ENCODE data around the gene GPI.

GPI gene

GRCh38 chr19:34408411-34408810 is 43.4 kb downstream of the GPI start:
- no peak for DNase-seq

- no peak for DNase-seq
Measured at GRCh38 chr19:34409189-34410164, 44.5 kb downstream of the GPI start.

GRCh38 chr19:34411216-34411615 is 46.2 kb downstream of the GPI start:
- no peak for DNase-seq

- DNase-seq, result no peak
Measured at GRCh38 chr19:34416021-34416545, 51.1 kb downstream of the GPI start.

DNA sequence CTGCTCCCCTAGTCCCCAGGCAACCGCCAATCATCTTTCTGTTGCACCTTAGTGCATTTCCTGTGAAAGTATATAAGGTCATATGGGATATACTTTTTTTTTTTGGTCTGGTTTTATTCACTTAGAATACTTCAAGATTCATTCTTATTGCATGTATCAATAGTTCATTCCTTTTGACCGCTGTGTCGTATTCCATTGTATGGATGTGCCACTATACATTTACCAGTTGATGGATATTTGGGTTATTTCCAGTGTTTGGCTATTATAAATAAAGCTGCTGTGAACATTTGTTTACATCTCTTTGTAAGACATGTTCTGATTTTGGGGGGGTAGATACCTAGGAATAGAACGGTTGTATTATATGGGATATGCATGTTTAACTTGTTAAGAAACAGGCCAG is 53.3 kb downstream of the GPI start:
- no peak for DNase-seq

DNA sequence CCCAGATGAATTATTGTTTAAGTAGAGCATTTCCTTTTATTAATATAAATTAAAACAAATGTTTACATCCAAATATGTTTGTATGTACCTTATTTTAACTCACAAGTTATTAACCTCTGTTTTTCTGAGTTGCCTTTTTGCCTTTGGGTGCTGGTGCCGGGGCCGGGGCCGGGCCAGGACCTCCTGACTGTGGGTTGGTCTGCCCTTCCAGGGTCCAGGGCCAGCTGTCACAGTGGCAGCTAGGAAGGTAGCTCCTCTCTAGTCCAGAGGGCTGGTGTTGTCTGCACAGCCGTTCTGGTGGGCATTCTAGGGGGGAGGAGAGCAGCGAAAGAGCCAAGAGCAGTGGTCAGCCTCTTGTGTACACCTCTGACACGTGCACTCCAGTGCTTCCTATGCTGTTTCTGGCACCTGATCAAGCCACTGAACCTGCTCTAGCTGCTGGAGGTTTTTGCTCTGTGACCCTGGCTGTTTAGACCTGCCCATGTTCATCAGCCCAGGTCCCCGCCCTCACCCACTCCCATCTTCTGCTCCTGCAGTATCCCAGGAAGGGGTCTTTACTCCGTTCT is 61.2 kb downstream of the GPI start:
- no peak for DNase-seq

DNA sequence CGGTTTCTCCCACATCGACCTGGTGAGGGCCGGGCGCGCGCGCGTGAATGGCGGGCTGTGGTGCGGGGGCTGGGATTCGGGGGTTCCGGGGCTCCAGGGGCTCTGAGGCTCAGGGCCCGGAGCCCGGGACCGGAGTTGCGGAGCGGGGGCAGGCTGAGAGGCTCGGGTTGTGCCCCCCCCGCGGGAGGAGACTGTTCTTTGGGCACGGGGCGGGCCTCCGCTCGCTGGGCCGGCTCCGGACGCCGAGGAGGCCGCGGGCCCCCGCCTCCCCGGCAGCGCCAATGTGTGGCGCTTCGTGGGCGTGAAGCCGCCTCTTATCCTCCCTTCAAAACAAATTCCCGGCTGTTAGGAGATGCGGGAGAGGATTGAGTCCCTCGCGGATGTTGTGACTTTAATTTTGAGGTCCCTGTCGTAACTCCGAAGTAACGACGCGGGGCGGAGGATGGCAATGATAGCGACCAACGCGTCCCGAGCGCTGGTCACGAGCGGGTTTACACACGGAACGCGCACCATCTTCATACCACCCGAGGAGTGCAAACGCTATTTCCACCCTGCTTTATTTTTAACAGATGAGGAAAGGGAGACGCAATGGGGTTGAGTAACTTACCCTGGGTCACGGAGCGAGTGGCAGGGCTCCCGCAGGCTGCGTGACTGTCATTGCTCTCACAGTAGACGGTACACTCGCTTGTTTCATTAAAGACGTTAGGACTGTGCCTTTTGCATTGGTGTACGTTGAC is 63.7 kb downstream of the GPI start:
- DNase-seq, result peak in 1 of 2 donors; percentile 12

GRCh38 chr19:34429553-34429952 is 64.6 kb downstream of the GPI start:
- DNase-seq, result no peak

- peak; percentile 54 to 82 for DNase-seq
Measured at GRCh38 chr19:34430738-34431625, 66.0 kb downstream of the GPI start.

DNA sequence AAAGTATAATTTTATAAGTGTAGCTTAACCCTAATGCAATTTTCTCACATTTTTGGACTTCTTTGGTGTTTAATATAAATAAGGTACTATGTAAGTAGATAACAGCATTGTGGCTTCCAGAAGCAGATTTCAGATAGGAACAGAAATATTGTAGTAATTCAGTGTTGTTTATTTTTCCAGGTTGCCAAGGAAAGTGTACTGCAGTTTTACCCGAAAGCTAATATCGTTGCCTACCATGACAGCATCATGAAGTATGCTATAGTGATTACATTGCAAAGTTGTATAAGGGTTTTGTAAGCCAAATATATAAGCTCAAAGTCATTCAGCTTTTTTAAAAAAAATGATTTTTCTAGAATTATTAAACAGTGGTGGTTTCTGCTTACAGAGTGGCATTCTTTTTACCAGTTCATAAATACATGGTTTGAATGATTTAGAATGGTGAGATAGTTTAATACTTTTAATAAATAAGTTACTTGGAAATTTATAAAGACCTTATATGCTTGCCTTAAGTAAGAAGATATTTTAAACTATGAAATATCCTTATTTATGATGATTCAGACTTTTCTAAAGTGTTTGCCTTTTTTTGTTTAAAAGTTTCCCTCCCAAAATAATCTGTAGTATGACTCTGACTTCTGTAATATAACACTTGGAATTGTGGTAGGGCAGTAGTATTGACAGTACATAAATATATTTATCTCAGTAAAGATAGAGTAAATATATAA is 66.8 kb downstream of the GPI start:
- no peak for DNase-seq

GRCh38 chr19:34432797-34433196 is 67.8 kb downstream of the GPI start:
- DNase-seq, result no peak

DNA sequence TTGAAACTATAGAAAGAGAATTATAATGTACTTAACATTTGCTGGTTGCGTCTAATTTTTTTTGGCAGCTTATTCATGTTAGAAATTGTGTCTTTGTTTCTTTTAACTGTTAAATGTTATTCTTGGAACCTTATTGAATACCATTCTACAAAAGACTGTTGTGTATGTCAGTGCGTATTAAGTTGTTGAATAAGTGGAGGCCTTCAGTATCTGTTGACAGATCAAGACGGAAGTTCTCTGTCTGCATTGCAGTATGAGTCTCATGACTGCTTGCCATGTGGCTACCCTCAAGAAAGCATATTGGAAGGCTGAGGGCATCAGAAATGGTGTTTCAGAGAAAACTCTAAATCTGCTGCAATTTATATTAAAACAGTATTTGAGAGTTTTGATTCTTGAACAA is 71.7 kb downstream of the GPI start:
- DNase-seq, result no peak

DNA sequence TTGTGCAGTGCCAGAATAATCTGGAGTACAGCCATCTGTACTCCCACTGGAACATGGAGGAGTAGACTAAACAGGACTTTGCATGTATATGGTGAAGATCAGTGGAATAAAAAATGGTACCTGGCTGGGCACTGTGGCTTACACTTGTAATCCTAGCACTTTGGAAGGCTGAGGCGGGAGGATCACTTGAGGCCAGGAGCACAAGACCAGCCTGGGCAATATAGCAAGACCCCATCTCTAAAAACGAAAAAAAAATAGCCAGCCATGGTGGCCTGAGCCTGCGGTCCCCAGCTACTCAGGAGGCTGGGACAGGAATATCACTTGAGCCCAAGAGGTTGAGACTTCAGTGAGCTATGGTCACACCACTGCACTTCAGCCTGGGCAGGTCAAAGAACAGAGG is 83.2 kb downstream of the GPI start:
- no peak for DNase-seq

All from CD4-positive, alpha-beta T cell treated with Interleukin-4 for 1 hour (primary cell).